HG02798 (cell line): Measurements from ENCODE around the gene DGKZ.
"Not testable (repeated sequence)": the region's sequence is repeated elsewhere in the genome, so short reads cannot be mapped to it uniquely, and the experiment has no call there.

Experiments used
- ATAC-seq: cut with Tn5 transposase; IDR thresholded peaks from one replicate; pipeline ENCODE4 v1.9.1; 2021; ENCODE audit warnings: mild to moderate bottlenecking; ENCODE audit not compliant: unreplicated experiment, poor library complexity

DGKZ gene

DNA sequence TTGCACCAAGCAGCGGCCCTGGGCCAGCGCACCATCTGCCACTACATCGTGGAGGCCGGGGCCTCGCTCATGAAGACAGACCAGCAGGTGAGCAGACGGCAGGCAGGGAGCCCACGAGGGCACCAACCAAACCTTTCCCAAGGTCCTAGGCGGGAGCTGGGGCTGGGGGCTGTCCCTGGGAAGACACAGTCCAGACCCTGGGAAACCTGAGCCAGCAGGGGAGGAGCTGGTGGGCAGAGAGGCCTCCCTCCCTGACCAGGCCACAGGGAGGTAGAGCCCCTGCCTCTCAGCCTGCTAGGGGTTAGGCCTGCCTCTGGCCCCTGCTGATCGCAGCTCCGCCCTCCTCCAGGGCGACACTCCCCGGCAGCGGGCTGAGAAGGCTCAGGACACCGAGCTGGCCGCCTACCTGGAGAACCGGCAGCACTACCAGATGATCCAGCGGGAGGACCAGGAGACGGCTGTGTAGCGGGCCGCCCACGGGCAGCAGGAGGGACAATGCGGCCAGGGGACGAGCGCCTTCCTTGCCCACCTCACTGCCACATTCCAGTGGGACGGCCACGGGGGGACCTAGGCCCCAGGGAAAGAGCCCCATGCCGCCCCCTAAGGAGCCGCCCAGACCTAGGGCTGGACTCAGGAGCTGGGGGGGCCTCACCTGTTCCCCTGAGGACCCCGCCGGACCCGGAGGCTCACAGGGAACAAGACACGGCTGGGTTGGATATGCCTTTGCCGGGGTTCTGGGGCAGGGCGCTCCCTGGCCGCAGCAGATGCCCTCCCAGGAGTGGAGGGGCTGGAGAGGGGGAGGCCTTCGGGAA lies 32.4 kb downstream of the DGKZ start:
- ATAC-seq: not testable (repeated sequence)

- peak; percentile 39 for ATAC-seq
Measured at GRCh38 chr11:46380340-46381047, 33.2 kb downstream of the DGKZ start.

- ATAC-seq: peak; percentile 8
Measured at GRCh38 chr11:46381048-46381818, 34.0 kb downstream of the DGKZ start, which contains the start of gene MDK. Gene MDK (plus strand): TSS chr11:46381669. CDS start chr11:46382058, 389 bp downstream.

DNA sequence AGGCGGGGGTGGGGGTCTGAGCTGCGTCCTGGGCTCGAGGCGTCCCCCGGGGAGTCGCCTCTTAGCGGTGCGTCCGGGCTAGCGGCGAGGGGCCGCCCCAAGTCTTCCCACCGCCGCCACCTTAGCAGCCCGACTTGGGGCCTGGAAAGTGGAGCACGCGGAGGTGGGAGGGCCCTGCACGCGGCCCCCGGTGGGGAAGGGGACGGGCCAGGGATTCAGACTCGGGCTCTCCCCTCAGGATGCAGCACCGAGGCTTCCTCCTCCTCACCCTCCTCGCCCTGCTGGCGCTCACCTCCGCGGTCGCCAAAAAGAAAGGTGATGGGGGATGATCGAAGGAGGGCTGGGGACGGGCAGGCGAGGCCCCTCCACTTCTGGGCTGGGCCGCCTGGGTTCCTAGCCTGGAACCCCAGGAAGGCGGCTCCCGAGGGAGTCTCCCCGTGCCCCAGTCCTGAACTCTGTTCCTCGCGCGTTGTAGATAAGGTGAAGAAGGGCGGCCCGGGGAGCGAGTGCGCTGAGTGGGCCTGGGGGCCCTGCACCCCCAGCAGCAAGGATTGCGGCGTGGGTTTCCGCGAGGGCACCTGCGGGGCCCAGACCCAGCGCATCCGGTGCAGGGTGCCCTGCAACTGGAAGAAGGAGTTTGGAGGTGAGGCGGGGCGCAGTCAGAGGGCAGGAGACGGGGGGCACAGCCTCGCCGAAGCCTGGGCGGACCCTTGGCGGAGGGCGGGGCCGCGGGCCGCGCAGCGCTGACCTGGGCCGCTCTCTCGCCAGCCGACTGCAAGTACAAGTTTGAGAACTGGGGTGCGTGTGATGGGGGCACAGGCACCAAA lies 34.8 kb downstream of the DGKZ start:
- ATAC-seq: no peak

- ATAC-seq: no peak
Measured at GRCh38 chr11:46382646-46383403, 35.6 kb downstream of the DGKZ start.

- ATAC-seq: no peak
Measured at GRCh38 chr11:46383404-46383758, 36.1 kb downstream of the DGKZ start.

- ATAC-seq: no peak
Measured at GRCh38 chr11:46383974-46384701, 36.9 kb downstream of the DGKZ start.

GRCh38 chr11:46385169-46386004 lies 38.1 kb downstream of the DGKZ start:
- no peak for ATAC-seq

GRCh38 chr11:46386005-46386578 lies 38.8 kb downstream of the DGKZ start:
- ATAC-seq: no peak

GRCh38 chr11:46386674-46387073 lies 39.4 kb downstream of the DGKZ start:
- no peak for ATAC-seq

- no peak for ATAC-seq
Measured at GRCh38 chr11:46387456-46387855, 40.2 kb downstream of the DGKZ start.

GRCh38 chr11:46387919-46388618 lies 40.8 kb downstream of the DGKZ start:
- ATAC-seq: no peak

GRCh38 chr11:46388619-46389449 lies 41.6 kb downstream of the DGKZ start:
- ATAC-seq: no peak

DNA sequence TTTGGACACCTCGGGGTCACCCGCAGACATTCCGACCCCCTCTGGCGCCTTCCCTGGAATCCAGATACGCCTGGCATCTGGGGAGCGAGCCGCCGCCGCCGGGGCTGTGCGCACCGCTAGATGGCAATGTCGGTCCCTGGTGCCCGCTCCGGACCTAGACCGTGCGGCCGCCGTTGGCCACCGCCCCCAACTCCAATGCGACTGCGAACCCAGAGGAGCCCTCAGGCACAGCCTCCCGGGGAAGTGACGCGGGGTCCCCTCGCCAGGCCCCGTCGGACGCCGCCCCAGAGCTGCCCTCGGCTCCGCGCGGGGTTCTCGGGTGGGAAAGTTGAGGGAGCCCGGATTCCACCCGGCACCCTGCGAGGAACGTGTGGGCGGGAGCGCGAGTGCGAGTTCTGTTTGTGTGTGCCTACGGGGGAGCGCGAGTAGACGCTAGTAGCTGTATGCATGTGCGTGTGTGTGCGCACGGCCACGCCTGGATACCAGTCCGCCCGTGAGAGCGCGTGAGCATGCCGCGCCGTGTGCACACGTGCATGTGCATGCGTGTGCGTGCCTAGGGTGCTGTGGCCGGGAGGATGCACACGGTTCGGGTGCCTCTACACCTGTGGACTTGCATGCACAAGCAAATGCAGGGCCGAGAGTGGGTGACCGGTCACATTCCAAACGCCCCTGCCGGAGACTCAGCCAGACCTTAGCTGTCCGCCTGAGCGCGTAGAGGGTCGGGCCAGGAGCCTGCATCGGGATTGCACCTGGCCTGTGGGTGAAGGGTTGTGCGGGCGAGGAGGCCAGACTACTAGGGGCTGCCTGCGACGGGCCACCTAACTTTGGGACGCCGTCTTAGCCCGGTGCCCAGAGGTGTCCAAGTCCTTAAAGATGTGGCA lies 42.4 kb downstream of the DGKZ start:
- peak; percentile 66 for ATAC-seq
